Measurements from ENCODE around the gene FAM107A. TPM values are rescaled to one million over a fixed set of nuclear protein-coding genes. Genes with fewer than 3 reads are reported as not detected.

The FAM107A gene
- total RNA-seq, 1 donor from 2014 or later, result 4.1 TPM

GRCh38 chr3:58591517-58592510 is 14.6 kb upstream of the FAM107A start:
- no peak for ATAC-seq

- ATAC-seq, result no peak
These were observed 10.9 kb upstream of the FAM107A start for GRCh38 chr3:58588030-58588614.

GRCh38 chr3:58586776-58587192 is 9.6 kb upstream of the FAM107A start:
- ATAC-seq, result no peak

- no peak for ATAC-seq
These were observed 8.8 kb upstream of the FAM107A start for GRCh38 chr3:58585994-58586393.

GRCh38 chr3:58585005-58585786 is 8.0 kb upstream of the FAM107A start:
- ATAC-seq, result peak; percentile 85

GRCh38 chr3:58584690-58585004 is 7.5 kb upstream of the FAM107A start:
- no peak for ATAC-seq

GRCh38 chr3:58581328-58582091 is 4.3 kb upstream of the FAM107A start:
- ATAC-seq, result no peak

GRCh38 chr3:58580826-58581327 is 3.7 kb upstream of the FAM107A start:
- no peak for ATAC-seq

GRCh38 chr3:58578873-58579272 is 1.7 kb upstream of the FAM107A start:
- ATAC-seq, result no peak

- ATAC-seq, result no peak
These were observed 475 bp downstream of the FAM107A start for GRCh38 chr3:58576716-58577115.

GRCh38 chr3:58575971-58576652 is 1.1 kb downstream of the FAM107A start:
- no peak for ATAC-seq

GRCh38 chr3:58574682-58575081 is 2.5 kb downstream of the FAM107A start:
- no peak for ATAC-seq

- no peak for ATAC-seq
These were observed 3.1 kb downstream of the FAM107A start for GRCh38 chr3:58574106-58574505.

- ATAC-seq, result no peak
These were observed 3.6 kb downstream of the FAM107A start for GRCh38 chr3:58573640-58574039.

- ATAC-seq, result no peak
These were observed 4.5 kb downstream of the FAM107A start for GRCh38 chr3:58572634-58573230.

GRCh38 chr3:58572013-58572633 is 5.1 kb downstream of the FAM107A start:
- peak; percentile 73 for ATAC-seq

GRCh38 chr3:58570851-58571250 is 6.3 kb downstream of the FAM107A start:
- no peak for ATAC-seq

- ATAC-seq, result no peak
These were observed 7.7 kb downstream of the FAM107A start for GRCh38 chr3:58569287-58570001.

- ATAC-seq, result peak; percentile 67
These were observed 8.5 kb downstream of the FAM107A start for GRCh38 chr3:58568572-58569286.

GRCh38 chr3:58567251-58567515 is 10.0 kb downstream of the FAM107A start:
- ATAC-seq, result no peak

Measured in esophagus mucosa (tissue), 1 donor.